ENCODE results near the gene GPC5. TPM values are rescaled to one million over a fixed set of nuclear protein-coding genes. Genes with fewer than 3 reads are reported as not detected.

GPC5 gene
- polyA plus RNA-seq, 2 of the 4 experiments (the other 2 are of a cell fraction): not detected

GRCh38 chr13:91745967-91746366 is 347.5 kb downstream of the GPC5 start:
- no peak overlapping the region for H3K4me2 ChIP-seq
- no peaks in the 10 kb centered on the region for H3K4me1 ChIP-seq
- ChIA-PET CTCF (no interaction called here), POLR2A (no interaction called here)
- no peak overlapping the region for H3K27ac ChIP-seq
- ATAC-seq: no peak
- FAIRE-seq: no peak
- H3K4me3 ChIP-seq: no peak overlapping the region
- TF ChIP-seq, protein P1, sequence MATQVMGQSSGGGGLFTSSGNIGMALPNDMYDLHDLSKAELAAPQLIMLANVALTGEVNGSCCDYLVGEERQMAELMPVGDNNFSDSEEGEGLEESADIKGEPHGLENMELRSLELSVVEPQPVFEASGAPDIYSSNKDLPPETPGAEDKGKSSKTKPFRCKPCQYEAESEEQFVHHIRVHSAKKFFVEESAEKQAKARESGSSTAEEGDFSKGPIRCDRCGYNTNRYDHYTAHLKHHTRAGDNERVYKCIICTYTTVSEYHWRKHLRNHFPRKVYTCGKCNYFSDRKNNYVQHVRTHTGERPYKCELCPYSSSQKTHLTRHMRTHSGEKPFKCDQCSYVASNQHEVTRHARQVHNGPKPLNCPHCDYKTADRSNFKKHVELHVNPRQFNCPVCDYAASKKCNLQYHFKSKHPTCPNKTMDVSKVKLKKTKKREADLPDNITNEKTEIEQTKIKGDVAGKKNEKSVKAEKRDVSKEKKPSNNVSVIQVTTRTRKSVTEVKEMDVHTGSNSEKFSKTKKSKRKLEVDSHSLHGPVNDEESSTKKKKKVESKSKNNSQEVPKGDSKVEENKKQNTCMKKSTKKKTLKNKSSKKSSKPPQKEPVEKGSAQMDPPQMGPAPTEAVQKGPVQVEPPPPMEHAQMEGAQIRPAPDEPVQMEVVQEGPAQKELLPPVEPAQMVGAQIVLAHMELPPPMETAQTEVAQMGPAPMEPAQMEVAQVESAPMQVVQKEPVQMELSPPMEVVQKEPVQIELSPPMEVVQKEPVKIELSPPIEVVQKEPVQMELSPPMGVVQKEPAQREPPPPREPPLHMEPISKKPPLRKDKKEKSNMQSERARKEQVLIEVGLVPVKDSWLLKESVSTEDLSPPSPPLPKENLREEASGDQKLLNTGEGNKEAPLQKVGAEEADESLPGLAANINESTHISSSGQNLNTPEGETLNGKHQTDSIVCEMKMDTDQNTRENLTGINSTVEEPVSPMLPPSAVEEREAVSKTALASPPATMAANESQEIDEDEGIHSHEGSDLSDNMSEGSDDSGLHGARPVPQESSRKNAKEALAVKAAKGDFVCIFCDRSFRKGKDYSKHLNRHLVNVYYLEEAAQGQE (IDR thresholded peaks at IDR 0.05): no peak
- no peak for TF ChIP-seq EHMT2 (IDR thresholded peaks at IDR 0.05; ENCODE audit: low read depth)
- TF ChIP-seq EHF (CRISPR knock-in tag; IDR thresholded peaks at IDR 0.05): no peak
- no peak for TF ChIP-seq EP300 (IDR thresholded peaks at IDR 0.05)
- no peak for TF ChIP-seq TFCP2L1 (CRISPR knock-in tag; IDR thresholded peaks at IDR 0.05)
- TF ChIP-seq MAX (IDR thresholded peaks at IDR 0.05): no peak
- no peak for TF ChIP-seq HMGXB4 (CRISPR knock-in tag; IDR thresholded peaks at IDR 0.05; ENCODE audit: borderline replicate concordance)
- TF ChIP-seq, protein P2, sequence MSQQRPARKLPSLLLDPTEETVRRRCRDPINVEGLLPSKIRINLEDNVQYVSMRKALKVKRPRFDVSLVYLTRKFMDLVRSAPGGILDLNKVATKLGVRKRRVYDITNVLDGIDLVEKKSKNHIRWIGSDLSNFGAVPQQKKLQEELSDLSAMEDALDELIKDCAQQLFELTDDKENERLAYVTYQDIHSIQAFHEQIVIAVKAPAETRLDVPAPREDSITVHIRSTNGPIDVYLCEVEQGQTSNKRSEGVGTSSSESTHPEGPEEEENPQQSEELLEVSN (IDR thresholded peaks at IDR 0.05; ENCODE audit: borderline replicate concordance, low read depth): no peak
- no peak for TF ChIP-seq HOXB5 (CRISPR knock-in tag; IDR thresholded peaks at IDR 0.05)
- no peak for TF ChIP-seq KDM1A (IDR thresholded peaks at IDR 0.05; ENCODE audit: low read depth)
- TF ChIP-seq MYC (IDR thresholded peaks at IDR 0.05; ENCODE audit: borderline replicate concordance, low read length): no peak
- TF ChIP-seq ZC3H11A (IDR thresholded peaks at IDR 0.05): no peak
- no peak for TF ChIP-seq MAZ (IDR thresholded peaks at IDR 0.05; ENCODE audit: borderline replicate concordance, low read depth, low read length)
- no peaks in the 10 kb centered on the region for H3K9me3 ChIP-seq
- WGBS (ENCODE audit: missing lambda C conversion rate): 2% methylated on average over 3 of the region's 3 CpGs
- no peak for DNase-seq (ENCODE audit: low read depth in 1 of 2, low spot score in 1 of 2)

DNA sequence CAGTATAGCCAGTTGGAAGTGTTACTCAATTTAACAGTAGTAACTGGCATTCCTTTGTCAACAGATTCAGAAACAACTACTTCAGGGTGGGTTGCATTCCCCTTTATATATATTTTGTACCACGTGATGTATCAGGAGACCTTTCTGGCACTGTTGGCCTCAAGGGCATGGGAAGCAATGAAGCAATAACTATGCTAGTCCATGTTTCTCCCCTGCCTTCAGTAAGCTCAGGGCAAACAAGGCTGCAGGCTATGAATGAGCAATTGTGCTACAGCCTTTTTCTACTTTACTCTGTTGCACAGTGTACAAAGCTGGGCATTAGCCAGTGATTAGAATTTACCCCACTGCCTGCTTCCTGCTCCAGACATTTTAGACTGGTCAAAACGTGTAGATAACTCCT is 348.8 kb downstream of the GPC5 start:
- H3K27ac ChIP-seq: no peak overlapping the region
- no peak for DNase-seq (ENCODE audit: low read depth in 1 of 2, low spot score in 1 of 2)
- H3K4me2 ChIP-seq: no peak overlapping the region
- TF ChIP-seq FOSL2 (IDR thresholded peaks at IDR 0.05): no peak
- no peak for TF ChIP-seq FOSL2 (CRISPR knock-in tag; IDR thresholded peaks at IDR 0.05)
- TF ChIP-seq USF2 (IDR thresholded peaks at IDR 0.05): no peak
- TF ChIP-seq, protein P2 (IDR thresholded peaks at IDR 0.05; ENCODE audit: borderline replicate concordance, low read depth): no peak
- TF ChIP-seq KDM1A (IDR thresholded peaks at IDR 0.05; ENCODE audit: low read depth): no peak
- no peak for TF ChIP-seq ZNF302 (CRISPR knock-in tag; IDR thresholded peaks at IDR 0.05)
- TF ChIP-seq HOXB5 (CRISPR knock-in tag; IDR thresholded peaks at IDR 0.05): no peak
- no peak for TF ChIP-seq MYC (IDR thresholded peaks at IDR 0.05; ENCODE audit: borderline replicate concordance, low read length)
- no peak for FAIRE-seq
- H3K4me3 ChIP-seq: no peak overlapping the region
- ChIA-PET CTCF (no interaction called here), POLR2A (no interaction called here)
- no peak for ATAC-seq
- no peaks in the 10 kb centered on the region for H3K9me3 ChIP-seq
- no peaks in the 10 kb centered on the region for H3K4me1 ChIP-seq
- WGBS (ENCODE audit: missing lambda C conversion rate): 0% methylated on average over 2 of the region's 2 CpGs

All from A549 (cell line).